GM21381 (cell line): ENCODE data around the gene PPM1H.

Source experiments
- ATAC-seq: cut with Tn5 transposase; IDR thresholded peaks from one replicate; pipeline ENCODE4 v1.9.1; 2021; ENCODE audit warnings: mild to moderate bottlenecking, moderate library complexity; ENCODE audit not compliant: unreplicated experiment

Gene PPM1H

GRCh38 chr12:62657363-62657632 lies 277.7 kb downstream of the PPM1H start:
- ATAC-seq, result no peak

GRCh38 chr12:62656591-62657362 lies 278.2 kb downstream of the PPM1H start:
- ATAC-seq, result no peak

GRCh38 chr12:62655666-62656151 lies 279.2 kb downstream of the PPM1H start:
- no peak for ATAC-seq

- no peak for ATAC-seq
These were observed 280.4 kb downstream of the PPM1H start for GRCh38 chr12:62654326-62655241.

GRCh38 chr12:62653740-62654139 lies 281.2 kb downstream of the PPM1H start:
- no peak for ATAC-seq

- ATAC-seq, result no peak
These were observed 281.6 kb downstream of the PPM1H start for GRCh38 chr12:62653304-62653703.

GRCh38 chr12:62651138-62651537 lies 283.8 kb downstream of the PPM1H start:
- no peak for ATAC-seq

GRCh38 chr12:62649412-62650138 lies 285.4 kb downstream of the PPM1H start:
- ATAC-seq, result no peak

- ATAC-seq, result no peak
These were observed 287.4 kb downstream of the PPM1H start for GRCh38 chr12:62647586-62647985.

GRCh38 chr12:62646566-62646965 lies 288.4 kb downstream of the PPM1H start:
- ATAC-seq, result no peak

- ATAC-seq, result no peak
These were observed 291.5 kb downstream of the PPM1H start for GRCh38 chr12:62643486-62643885.

- no peak for ATAC-seq
These were observed 292.5 kb downstream of the PPM1H start for GRCh38 chr12:62642486-62642885.

- ATAC-seq, result peak; percentile 86
These were observed 294.0 kb downstream of the PPM1H start for GRCh38 chr12:62640910-62641448.

- no peak for ATAC-seq
These were observed 297.3 kb downstream of the PPM1H start for GRCh38 chr12:62637679-62638078.

GRCh38 chr12:62635649-62636048 lies 299.3 kb downstream of the PPM1H start:
- no peak for ATAC-seq

GRCh38 chr12:62632411-62632918 lies 302.5 kb downstream of the PPM1H start:
- peak; percentile 55 for ATAC-seq

GRCh38 chr12:62631471-62632410 lies 303.2 kb downstream of the PPM1H start:
- peak; percentile 67 for ATAC-seq

GRCh38 chr12:62629971-62630739 lies 304.8 kb downstream of the PPM1H start:
- no peak for ATAC-seq

GRCh38 chr12:62629413-62629812 lies 305.5 kb downstream of the PPM1H start:
- ATAC-seq, result no peak
